ENCODE data around the gene NEURL1B.
"Not testable (repeated sequence)": the region's sequence is repeated elsewhere in the genome, so short reads cannot be mapped to it uniquely, and the experiment has no call there.

GRCh38 chr5:172678362-172678874, 37.4 kb downstream of the NEURL1B start:
- not testable (repeated sequence) for TF ChIP-seq POLR2AphosphoS5, CTCF, EP300, POLR2A (IDR thresholded peaks at IDR 0.05)

All from gastroesophageal sphincter (tissue), 3 donors.